T1000 (cell line): ENCODE results near the gene KAZN.
A peak's percentile ranks its signal among the peaks of the same experiment; 100 is the strongest.
"Not testable (repeated sequence)": the region's sequence is repeated elsewhere in the genome, so short reads cannot be mapped to it uniquely, and the experiment has no call there.

Source experiments
- DNase-seq: peaks from one replicate; lab custom pipeline; 2025; ENCODE audit warnings: mixed read lengths; lab: John Stamatoyannopoulos, UW

Gene KAZN

DNA sequence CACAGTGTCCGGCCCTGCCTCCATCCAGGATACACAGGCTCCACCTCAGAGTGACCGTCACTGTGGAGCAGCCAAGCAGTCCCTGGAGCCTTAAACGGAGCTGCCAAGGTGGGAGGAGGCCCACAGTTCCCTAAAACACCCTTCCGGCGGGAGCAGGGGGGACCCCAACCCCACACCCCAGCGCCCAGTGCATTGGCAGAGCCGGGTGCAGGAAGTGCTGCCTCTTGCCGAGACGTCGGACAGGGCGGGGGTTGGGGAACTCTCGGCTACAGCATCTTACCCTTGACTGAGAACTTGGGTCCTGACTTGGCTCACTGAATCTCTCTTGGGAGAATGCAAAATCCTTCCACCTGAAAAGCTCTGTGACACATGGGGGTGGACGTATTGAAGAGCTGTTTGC, 516.4 kb downstream of the KAZN start:
- no peak for DNase-seq

DNA sequence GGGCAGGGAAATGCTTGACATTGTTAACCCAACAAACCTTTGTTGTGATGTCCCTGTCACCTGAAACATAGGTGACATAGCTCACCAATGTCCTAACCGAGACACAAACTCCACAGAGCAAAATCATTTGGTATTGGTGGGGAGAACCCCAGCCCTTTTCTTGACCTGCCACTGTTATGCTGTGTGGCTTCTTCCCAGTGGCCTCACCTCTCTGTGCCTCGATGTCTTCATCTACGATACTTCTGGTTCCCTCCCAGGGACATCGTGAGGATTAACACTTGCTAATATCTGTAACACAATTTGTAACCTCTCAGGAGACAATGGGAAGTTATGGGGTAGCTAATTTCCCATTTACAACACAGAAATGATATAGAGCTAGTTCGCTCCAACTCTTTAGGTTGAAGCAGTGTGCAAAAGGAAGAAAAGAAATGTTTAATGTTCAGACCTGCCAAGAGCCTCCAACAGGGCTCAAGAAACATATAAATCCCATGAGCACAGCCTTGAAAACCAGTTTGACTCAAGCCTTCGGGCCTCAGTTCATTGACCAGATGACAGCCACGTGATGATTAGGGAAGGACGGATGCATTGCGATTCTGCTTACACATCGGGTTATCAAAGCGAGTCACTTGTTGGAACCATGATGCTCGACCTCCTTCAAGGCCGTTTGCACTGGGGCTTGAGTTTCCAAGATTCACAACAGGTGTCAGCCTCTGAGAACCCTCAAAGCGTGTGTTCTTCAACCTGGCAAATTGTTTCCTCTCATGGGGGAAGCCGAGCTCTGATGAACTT, 517.3 kb downstream of the KAZN start:
- DNase-seq = no peak

DNA sequence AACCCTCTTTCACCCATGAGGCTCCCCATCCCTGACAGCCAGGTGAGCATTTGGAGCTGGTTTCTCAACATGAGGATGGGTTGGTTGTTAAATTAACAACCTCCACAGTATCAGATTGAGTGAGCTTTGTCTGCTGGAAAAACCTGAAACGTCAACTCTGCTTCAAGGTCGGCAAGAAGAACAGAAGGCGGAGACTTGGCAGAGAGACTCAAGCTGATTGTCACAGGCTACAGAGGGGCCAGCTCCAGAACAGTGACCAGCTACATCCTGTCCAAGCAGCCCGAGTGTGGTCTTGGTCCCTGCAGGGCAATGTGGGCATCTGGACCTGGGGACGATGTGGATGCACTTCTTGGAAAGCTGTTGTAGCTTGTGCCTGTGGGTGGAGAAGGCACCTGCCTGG, 518.5 kb downstream of the KAZN start:
- no peak for DNase-seq

DNA sequence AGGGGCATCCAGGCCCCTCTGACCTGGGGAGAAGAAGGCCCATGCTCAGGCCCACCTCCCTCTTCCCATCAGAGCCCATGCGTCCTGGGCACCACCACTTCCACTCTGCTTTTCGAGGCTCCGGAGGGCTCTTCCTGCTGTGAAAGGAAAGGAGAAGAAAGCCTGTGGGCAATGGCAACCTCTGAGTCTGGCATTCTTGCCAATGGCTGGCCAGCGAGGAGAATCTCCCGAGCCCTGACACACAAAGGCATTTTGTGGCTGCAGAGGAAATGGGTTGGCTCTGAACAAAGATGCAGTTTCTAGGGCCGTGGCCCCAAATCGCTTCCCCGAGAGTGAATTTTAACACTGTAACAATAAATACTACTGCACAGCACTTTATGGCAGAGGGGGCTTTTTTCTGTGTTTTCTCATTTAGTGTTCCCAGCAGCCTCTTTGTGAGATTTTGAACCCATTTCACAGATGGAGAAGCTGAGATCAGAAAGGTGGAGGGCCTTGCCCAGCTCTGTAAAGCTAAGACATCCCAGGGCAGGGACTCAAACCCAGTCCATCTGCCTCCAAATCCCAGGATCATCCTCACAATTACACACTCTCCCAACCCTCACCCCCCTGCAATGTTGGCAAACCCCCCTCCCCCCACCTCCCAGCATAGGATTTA, 519.3 kb downstream of the KAZN start:
- no peak for DNase-seq

DNA sequence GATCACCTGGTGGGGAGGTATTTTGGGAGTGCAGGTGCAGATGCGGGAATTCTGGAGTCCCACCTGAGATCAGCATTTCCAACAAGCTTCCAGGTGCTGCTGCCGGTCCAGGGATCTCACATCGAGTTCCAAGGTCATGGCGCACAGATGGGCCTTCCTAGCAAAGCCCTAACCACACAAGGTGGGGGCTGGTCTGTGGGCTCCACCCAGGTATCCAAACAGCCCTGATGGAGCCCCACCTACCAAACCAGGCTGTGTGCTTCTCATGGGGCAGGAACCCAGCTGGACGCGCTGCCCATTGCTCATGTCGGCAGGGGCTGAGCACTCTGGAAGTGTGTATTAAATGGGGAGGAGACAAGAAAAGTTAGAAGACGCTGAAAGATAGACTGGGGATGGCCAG, 520.1 kb downstream of the KAZN start:
- DNase-seq = no peak

DNA sequence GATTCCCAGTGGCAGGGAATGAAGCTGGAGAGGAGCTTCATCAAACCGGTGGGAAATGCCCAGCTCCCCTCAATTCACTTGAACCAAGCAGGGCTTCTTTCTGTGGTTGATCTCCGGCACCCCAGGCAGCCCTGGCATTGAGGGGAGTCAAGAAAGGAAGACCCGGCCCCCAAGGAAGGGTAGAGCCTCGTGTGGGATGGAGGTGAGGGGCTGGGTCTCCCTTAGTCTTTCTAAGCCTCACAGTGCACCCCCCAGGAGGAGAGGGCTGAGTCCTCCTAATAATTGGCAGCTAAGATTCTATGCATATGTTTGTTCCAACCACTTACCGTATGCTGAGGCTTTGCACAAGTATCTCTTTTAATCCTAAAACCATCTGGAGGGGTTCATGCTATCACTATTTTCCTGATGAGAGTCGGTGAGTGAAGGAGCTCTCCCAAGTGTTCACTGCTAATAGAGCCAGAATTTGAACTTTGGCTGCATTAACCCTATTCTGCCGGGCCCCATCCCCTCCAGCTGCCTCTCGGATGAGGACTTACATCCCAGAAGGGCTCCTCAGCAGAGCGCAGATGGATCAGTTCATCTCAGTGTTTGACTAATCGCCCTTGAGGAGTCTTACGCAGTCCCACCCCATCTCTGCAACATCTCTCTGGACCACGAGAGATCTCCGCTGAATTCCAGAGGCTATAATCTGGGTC, 521.9 kb downstream of the KAZN start:
- no peak for DNase-seq

DNA sequence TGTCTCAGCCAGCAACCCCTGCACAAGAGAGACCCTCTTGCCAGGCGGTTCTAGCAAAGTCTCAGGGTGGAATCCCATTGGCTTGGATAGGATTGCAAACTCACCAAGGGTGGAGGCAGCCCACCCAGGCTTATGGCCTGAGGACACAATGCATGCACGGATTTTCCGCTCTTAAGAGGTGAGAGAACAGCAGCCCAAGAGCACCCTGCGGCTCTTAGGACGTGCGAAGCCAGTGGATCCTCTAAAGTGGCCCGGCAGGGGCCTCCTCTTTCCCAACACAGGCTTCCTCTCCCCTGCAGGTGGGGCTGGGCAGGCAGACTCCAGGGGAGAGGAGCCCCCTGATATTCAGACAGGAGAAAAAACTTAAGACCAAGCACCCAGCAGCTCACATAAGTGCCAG, 523.8 kb downstream of the KAZN start:
- no peak for DNase-seq

DNA sequence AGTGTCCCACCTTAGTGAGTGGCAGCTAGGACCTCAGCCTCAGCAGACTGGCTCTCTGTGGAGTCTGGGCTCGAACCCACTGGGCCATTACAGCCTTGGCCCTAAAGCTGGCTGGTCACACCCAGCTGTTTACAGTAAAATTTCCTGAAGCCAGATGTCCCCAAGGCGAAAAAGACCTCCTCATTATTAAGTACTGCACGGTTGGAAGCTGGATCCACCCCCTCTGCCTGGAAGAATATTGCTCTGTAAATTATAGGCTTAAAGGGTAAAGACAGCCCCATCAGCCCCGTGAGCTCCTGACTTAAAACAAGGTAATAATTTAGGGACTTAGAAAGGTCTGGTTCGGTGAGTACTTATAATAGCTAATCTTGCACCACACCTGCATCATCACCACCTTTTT, 524.8 kb downstream of the KAZN start:
- DNase-seq = no peak

DNA sequence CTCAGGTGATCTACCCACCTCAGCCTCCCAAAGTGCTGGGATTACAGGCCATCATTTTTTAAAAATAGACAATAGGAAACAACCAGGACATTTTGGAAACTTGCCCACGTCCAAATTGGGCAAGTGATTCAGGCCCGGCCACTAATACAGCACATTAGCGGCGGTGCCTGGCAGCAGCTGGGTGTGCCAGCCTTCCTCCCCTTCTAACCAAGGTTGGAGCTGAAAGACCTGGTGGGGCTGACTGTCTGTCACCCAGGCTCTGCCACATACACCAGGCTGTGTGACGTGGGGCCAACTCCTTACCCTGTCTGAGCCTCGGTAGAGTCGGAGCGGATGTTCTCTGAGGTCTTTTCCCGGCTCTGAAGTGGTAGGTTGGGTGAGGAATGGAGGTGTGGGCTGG, 525.4 kb downstream of the KAZN start:
- no peak for DNase-seq

DNA sequence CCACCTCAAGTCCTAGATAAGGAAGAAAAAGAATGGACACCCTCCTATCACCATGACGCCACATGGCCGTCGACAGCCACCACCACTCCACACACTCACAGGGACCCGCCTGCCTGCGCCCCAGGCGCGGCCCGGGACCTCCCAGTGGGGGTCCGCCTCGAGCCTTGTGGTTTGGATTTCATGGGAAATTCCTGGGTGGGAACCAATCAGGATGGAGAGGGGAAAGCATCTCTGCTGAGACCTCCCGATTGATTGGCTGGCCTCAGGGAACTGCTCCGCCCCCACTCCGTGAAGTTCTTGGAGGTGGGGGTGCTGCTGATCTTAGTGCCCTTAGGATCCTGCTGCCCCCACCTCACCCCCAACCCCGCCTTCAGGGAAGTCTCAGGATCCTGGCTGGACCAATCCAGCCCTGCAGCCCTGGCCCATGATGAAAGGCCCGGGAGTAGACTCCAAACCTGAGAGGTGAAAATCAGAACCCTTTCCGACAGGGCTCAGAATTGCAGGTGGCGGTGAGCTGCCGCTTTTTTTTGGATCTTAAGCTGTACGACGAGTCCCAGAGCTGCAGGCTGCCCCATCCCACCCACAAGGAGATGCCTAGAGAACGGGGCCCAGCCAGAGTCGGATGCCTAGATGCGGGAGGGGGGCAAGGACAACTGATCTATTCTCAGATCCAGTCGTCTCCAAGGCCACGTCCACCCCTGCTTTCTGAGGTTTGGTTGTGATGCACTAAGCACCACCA, 526.0 kb downstream of the KAZN start:
- no peak for DNase-seq

DNA sequence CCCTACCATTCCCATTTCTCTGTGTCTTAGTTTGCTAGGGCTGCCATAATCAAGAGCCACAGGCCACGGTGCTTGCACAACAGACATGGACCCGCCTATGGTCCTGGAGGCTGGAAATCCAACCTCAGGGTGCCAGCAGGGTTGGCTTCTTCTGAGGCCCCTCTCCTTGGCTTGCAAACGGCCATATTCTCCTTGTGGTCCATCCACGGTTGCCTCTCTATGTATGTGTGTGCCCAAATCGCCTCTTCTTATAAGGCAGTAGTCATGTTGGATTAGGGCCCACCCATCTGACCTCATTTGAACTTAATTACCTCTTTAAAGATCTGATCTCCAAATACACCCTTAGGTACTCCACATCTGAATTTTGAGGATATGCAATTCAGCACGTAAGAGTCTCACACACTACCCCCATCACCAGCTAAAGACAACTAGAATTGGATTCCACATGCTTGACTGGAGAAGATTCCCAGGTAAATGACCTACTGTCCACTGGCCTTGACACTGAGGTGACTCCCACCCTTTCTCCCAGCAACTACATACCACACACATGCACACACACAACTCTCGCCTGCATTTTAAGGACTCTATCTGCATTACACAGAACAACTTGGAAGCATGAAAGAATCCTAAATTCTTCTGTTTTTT, 526.7 kb downstream of the KAZN start:
- DNase-seq = no peak

DNA sequence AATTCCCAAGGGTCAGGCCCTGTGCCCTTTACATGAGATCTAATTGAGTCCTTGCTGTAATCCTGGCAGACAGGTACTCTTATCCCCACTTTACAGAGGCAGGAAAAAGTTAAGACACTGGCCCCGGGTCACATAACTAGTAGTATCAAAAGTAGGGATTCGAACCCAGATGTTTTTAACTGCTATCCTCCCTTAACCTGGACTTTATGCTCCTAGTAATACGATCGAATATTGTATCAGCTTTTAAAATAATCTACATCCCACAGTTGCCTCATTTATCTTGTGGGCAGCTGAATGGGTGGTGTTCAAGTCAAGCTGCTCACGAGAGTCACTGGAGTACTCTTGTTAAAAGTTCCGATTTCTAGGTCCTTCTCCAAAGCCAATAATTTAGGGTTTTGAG, 529.6 kb downstream of the KAZN start:
- no peak for DNase-seq

DNA sequence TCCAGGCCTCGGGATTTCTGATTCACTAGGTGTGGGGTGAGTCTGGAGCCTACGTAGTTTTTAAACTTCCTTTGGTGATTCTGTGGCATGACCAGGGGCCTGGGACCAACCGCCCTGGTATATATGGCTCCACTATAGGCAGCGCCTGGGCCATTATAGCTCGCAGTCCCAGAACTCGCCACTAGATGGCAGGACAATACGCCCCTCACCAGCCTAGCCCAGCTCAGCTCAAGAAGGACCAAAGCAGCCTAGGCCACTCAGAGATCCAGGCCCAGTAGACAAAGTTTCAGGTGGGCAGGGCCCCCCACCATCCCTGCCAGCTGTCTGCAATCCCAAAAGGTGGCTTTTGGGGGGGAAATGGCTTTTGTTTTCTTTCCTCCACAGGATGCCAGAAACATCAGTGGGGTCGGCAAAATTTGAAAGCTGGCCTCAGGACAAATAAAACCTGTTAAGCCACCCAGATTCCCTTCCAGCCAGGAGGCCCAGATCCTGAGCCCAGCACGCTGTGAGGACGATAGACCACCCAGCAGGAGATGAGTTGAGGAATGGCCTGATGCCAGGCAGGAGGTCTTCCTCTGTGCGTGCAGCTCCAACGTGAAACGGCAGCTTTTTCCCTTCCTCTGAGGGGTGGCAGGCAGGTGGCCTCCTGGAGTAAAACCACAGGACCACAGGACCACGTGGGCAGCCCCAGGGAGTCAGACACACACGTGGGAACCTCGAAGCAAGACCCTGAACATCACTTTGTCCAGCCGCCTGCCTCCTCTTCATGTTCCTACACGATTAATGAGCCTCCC, 530.2 kb downstream of the KAZN start:
- DNase-seq = peak; percentile 62

DNA sequence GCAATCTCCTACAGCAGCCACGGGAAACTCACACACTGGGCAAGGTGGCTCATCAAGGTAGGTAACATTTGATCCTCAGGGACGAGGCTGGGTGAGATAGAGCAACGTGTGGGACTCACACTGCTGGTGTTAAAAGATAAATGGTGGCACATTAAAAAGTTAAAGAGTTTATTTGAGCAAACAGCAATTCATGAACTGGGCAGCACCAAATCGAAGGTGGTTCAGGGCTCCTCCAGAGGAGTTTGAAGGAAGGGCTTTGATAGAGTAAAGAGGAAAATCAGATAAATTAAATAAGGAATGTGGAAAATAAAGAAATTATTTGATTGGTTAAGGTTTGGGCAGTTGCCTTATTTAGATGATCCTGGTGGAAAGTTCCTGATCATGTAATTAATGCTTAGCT, 531.5 kb downstream of the KAZN start:
- DNase-seq = no peak

DNA sequence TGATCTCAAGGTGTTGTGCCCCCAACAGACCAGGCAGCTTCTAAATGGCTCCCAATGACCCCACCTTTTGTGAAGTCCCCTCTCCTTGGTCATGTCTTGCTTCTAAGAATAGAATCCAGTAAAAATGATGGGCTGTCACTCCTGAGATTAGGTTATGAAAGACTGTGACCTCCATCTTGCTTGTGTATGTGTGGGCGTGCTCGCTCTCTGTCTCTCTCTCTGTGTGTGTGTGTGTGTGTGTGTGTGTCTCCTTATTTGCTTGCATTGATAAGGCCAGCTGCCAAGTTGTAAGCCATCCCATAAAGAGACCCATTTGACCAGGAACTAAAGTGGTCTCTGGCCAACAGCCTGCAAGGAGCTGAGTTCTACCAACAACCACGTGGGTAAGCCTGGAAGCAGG, 532.1 kb downstream of the KAZN start:
- DNase-seq = no peak

DNA sequence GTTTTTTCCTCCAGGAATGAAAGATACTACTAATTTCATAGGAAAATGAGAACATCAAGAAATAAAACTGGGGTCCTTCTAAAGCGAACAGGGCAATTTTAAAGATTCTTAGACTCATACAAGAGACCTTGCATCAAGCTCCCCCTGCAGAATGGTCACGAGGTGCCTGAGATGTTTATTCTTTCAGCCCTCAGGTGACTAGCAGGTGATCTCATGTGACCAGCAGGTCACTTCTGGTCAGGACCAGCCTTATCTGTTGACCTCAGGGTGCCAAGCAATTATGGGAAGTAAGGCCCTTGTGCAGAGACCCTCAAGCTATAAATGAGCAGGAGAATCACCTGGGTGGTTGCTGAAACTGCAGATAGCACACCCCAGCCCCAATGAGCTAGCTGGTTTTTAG, 534.5 kb downstream of the KAZN start:
- no peak for DNase-seq

DNA sequence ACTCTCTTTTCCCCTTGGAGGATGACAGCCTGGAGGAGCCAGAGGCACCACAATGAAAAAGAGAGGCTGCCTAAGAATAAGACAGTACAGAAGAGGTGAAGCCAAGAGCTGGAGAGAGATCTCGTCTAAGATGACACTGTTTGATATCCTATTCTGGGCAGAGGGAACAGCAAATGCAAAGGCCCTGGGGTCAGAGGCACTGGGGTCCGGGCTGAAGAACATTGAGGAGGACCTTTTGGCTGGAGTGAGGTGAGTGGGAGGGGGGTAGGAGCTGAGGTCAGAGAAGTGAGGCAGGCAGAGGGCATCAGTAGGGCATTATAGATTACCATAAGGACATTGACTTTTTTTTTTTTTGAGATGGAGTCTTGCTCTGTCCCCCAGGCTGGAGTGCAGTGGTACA, 535.8 kb downstream of the KAZN start:
- no peak for DNase-seq

DNA sequence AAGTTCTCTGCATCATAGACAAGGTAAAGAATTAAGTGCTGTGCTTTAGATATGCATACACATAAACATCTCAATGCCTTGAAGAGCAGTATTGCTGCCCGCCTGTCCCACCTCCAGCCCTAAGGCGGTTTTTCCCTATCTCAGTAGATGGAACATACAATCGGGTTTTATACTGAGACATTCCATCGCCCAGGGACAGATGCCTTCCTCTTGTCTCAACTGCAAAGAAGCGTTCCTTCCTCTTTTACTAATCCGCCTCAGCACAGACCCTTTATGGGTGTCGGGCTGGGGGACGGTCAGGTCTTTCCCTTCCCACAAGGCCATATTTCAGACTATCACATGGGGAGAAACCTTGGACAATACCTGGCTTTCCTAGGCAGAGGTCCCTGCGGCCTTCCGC, 537.1 kb downstream of the KAZN start:
- not testable (repeated sequence) for DNase-seq

DNA sequence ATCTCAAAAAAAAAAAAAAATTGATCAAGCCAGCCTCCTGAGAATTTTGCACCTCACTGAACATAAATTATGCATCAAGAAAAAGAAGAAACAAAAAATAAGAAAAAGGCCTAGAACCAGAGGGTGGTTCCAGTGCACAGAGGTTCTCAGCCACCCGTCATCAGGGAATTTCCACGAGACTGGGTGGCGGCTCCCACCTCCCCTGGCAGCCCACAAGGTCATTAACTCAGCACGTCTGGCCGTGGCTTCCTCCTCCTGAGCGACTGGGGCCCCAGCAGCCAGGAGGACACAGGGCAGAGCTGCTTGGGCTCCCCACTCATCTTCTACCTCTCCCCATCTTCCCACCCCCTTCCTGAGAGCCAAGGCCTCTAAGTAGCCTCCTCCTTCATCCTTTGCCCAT, 539.3 kb downstream of the KAZN start:
- DNase-seq = no peak

DNA sequence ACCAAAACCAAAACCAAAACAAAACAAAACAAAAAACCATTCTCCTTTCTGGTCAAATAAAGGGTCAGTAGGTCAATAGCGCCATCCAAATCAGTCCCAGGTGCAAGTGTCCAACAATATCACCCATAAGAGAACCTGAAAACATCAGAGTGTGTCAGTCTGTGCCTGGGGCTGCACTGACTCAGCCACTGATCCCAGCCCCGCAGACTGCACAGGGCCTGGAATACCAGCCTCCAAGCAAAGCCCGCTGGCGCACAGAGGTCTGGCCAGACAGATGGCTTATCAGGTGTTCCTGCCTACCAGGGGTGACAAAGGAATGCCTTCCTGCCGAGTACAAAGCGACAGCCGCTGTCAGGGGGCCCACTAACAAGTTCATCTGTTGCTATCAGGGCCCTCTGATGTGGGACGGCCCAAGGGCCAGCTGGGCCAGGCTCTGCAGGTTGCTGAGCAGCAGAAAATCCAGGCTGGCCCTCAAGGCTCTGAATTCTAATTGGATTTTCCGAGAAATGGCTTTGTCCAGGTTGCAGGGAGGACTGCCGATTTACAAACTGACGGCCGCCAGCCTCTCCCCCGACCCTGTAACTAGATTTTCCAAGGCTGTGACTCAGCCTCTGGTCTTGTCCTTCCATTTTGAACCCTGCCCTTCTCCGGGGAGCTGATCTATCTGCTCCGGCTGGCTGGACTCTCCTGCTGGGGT, 541.3 kb downstream of the KAZN start:
- peak; percentile 26 for DNase-seq
